Coronary artery (tissue), 2 donors: Measurements from ENCODE around the gene OR4D9.
A peak's percentile ranks its signal among the peaks of the same experiment; 100 is the strongest.

Experiments used
- DNase-seq: peaks from one replicate; pipeline ENCODE4 v3.0.0-alpha.2; 2017; ENCODE audit warnings: low spot score
- H3K27ac ChIP-seq, 2 donors: fragments of 200-600 bp; sonication (generic); one replicate each; pipeline ENCODE4 v1.5.1; 2016 to 2019
- H3K4me3 ChIP-seq: fragments of 200-600 bp; sonication (generic); 2 replicates; pipeline ENCODE4 v1.5.1; 2016; ENCODE audit warnings: mild to moderate bottlenecking, moderate library complexity
- TF ChIP-seq, protein P1 (sequence below): fragments of 200-600 bp; sonication (generic); IDR thresholded peaks from one replicate; pipeline ENCODE4 v1.5.1; 2019; ENCODE audit warnings: antibody characterized with exemption

The OR4D9 gene

DNA sequence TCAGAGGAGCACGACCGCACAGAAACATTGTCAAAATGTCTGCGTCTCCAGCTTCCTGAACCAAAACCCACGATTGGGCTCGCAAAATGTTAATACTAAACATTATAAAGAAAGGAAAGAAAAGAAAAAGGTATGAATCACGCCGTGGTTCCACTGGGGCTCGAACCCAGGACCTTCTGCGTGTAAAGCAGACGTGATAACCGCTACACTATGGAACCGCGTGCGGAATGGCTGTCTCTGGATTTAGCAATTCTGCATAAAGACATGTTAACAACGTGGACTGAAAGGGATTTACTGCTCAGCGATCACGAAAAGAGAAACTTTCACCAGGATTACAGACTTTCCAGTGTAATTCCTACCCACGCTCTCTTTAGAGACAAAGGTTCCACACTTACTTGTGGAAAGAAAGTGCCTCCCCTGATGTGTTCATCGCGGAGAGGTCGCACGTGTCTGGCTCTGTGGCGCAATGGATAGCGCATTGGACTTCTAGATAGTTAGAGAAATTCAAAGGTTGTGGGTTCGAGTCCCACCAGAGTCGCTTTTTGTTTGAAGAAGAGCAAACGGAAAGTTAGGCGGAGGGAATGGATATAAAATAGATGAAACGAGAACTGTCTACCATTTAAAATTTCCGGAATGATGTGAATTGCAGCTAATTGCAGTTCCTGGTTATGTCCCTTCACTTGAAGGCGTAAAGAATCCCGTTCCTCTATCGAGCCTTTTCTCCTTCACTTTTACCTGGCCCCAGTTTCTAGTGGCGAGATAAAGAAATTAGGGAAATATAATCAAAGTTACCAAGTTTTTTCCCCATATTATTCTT is 39.7 kb downstream of the OR4D9 start:
- DNase-seq, result peak; percentile 84
- Histone ChIP-seq H3K4me3 (peak overlapping the region; percentile 71), H3K27ac (peak overlapping the region; percentile 68 to 88)
- TF ChIP-seq, protein P1, sequence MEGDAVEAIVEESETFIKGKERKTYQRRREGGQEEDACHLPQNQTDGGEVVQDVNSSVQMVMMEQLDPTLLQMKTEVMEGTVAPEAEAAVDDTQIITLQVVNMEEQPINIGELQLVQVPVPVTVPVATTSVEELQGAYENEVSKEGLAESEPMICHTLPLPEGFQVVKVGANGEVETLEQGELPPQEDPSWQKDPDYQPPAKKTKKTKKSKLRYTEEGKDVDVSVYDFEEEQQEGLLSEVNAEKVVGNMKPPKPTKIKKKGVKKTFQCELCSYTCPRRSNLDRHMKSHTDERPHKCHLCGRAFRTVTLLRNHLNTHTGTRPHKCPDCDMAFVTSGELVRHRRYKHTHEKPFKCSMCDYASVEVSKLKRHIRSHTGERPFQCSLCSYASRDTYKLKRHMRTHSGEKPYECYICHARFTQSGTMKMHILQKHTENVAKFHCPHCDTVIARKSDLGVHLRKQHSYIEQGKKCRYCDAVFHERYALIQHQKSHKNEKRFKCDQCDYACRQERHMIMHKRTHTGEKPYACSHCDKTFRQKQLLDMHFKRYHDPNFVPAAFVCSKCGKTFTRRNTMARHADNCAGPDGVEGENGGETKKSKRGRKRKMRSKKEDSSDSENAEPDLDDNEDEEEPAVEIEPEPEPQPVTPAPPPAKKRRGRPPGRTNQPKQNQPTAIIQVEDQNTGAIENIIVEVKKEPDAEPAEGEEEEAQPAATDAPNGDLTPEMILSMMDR, result no peak

GRCh38 chr11:59551659-59552521 is 40.6 kb downstream of the OR4D9 start:
- no peak for DNase-seq
- TF ChIP-seq, protein P1, result no peak
- Histone ChIP-seq H3K4me3 (peak overlapping the region; percentile 71), H3K27ac (peak overlapping the region; percentile 46 to 68)

GRCh38 chr11:59552844-59553243 is 41.5 kb downstream of the OR4D9 start:
- no peak overlapping the region for H3K27ac ChIP-seq
- TF ChIP-seq, protein P1, result no peak
- no peak for DNase-seq
- H3K4me3 ChIP-seq, result no peak overlapping the region

- Histone ChIP-seq H3K27ac (no peak overlapping the region), H3K4me3 (no peak overlapping the region)
- DNase-seq, result no peak
- TF ChIP-seq, protein P1, result no peak
These were observed 42.0 kb downstream of the OR4D9 start for GRCh38 chr11:59553323-59553722.

DNA sequence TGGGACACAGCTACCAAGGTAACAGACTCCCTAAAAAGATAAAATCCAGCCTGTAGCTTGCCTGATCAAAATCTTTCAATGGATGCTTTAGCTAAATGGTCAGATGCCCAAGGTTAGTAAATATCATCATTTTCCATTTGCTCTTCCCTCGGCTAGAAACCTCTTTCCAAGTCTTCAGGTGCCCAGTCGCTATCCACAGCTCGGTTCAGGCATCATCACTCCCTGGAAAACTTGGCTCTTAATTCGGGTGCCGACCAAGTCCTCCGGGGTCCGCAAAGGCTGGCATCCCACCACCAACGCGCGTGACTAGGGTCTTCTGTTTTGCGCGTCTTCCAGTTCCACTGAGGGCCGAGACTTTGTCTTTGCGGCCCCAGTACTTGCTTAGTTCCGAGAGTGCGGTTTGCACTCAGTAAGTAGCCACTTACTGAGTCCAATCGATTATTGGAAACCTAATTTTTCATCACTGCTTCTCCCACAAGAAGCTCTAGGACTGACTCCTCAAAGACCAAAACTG is 44.3 kb downstream of the OR4D9 start:
- no peak for DNase-seq
- H3K4me3 ChIP-seq, result peak overlapping the region; percentile 62
- H3K27ac ChIP-seq, result peak overlapping the region; percentile 53 to 64
- TF ChIP-seq, protein P1, result no peak

- Histone ChIP-seq H3K4me3 (peak overlapping the region; percentile 62), H3K27ac (peak overlapping the region; percentile 53 to 68)
- peak; percentile 77 for DNase-seq
- TF ChIP-seq, protein P1, result no peak
These were observed 45.0 kb downstream of the OR4D9 start for GRCh38 chr11:59556115-59556916.
